Measurements from ENCODE around the gene TPO. TPM values are rescaled to one million over a fixed set of nuclear protein-coding genes. Genes with fewer than 3 reads are reported as not detected.

The TPO gene
- total RNA-seq, 1 experiment from 2014 or later = not detected

GRCh38 chr2:1418566-1418965 is 5.3 kb downstream of the TPO start:
- Mint-ChIP-seq H3K4me1 (no peaks in the 10 kb centered on the region; a peak in 1 of 4 replicates), H3K36me3 (ENCODE audit: insufficient read depth in 1 of 3, low read depth in 3 of 3) (no peaks in the 10 kb centered on the region), H3K27ac (no peak overlapping the region), H3K27me3 (ENCODE audit: low read depth) (peaks cover 16% of the 10 kb centered on the region), H3K9me3 (no peaks in the 10 kb centered on the region), H3K4me3 (no peak overlapping the region)
- Histone ChIP-seq H4K8ac (replicated peaks; ENCODE audit: insufficient read length, low read depth, low read length) (no peak overlapping the region), H2BK12ac (ENCODE audit: insufficient read length, low read depth, low read length) (no peak overlapping the region), H2BK15ac (ENCODE audit: low read depth, low read length) (no peak overlapping the region), H3K9ac (ENCODE audit: extremely low read depth, insufficient read length, low read length) (no peak overlapping the region), H3K56ac (ENCODE audit: insufficient read length, low read depth, low read length) (no peak overlapping the region), H3T11ph (ENCODE audit: low read length) (no peak overlapping the region), H3K14ac (ENCODE audit: insufficient read depth, low read length) (no peak overlapping the region), H4K5ac (ENCODE audit: insufficient read length, low read depth, low read length) (no peak overlapping the region), H2AFZ (ENCODE audit: low read length) (no peak overlapping the region), H2BK5ac (ENCODE audit: insufficient read length, low read length) (no peak overlapping the region), H3K27me3 (ENCODE audit: insufficient read depth, low read length) (no peaks in the 10 kb centered on the region), H3K4me1 (ENCODE audit: insufficient read depth, low read length) (no peaks in the 10 kb centered on the region), H3K27ac (ENCODE audit: insufficient read length, low read depth, low read length) (no peak overlapping the region), H3K18ac (ENCODE audit: insufficient read length, low read depth, low read length) (no peak overlapping the region), H2BK120ac (ENCODE audit: low read depth, low read length, poor library complexity, severe bottlenecking) (no peak overlapping the region), H3K9me3 (ENCODE audit: control insufficient read depth, low read depth, low read length) (no peaks in the 10 kb centered on the region), H2AK5ac (ENCODE audit: insufficient read length, low read length) (no peak overlapping the region), H4K20me1 (ENCODE audit: control insufficient read depth, insufficient read depth, insufficient read length) (no peaks in the 10 kb centered on the region), H3K23ac (ENCODE audit: insufficient read length, low read depth, low read length) (no peak overlapping the region), H2BK20ac (ENCODE audit: low read depth, low read length, poor library complexity, severe bottlenecking) (no peak overlapping the region), H3K4me2 (ENCODE audit: insufficient read depth, insufficient read length, low read length) (no peak overlapping the region), H3K23me2 (ENCODE audit: insufficient read length, low read depth, low read length, poor library complexity, severe bottlenecking) (no peaks in the 10 kb centered on the region), H3K79me1 (ENCODE audit: insufficient read depth, low read depth, low read length, poor library complexity, severe bottlenecking) (no peaks in the 10 kb centered on the region), H3K4ac (ENCODE audit: low read depth, low read length) (no peak overlapping the region), H4K91ac (ENCODE audit: insufficient read length, low read depth, low read length) (no peak overlapping the region), H3K79me2 (ENCODE audit: insufficient read depth, low read length) (no peaks in the 10 kb centered on the region)
- no CpG with 5 or more reads among the region's 3 CpGs for WGBS (ENCODE audit: extremely low coverage, insufficient read length, low lambda C conversion rate)
- TF ChIP-seq CTCF (conservative IDR thresholded peaks at IDR 0.05) = no peak
- no peak for DNase-seq

Data from H9 (cell line).